ENCODE results near the gene IQCF2.

- TF ChIP-seq CTCF (IDR thresholded peaks at IDR 0.05) (no peak), POLR2A (IDR thresholded peaks at IDR 0.05; ENCODE audit: low read depth) (no peak), POLR2AphosphoS5 (IDR thresholded peaks at IDR 0.05) (no peak)
These were observed at the start of gene IQCF2 for GRCh38 chr3:51860703-51861665.

Measured in esophagus muscularis mucosa (tissue), 3 donors.